ENCODE results near the gene CNTN4. TPM values are rescaled to one million over a fixed set of nuclear protein-coding genes. Genes with fewer than 3 reads are reported as not detected.

The CNTN4 gene
- total and polyA plus RNA-seq, 2 donors (not counting 3 experiments of a cell fraction or from before 2014, with no cell fraction given) = not detected

GRCh38 chr3:2995195-2995594, 896.5 kb downstream of the CNTN4 start:
- no peak for TF ChIP-seq EZH2 (IDR thresholded peaks at IDR 0.05; ENCODE audit: borderline replicate concordance, low read depth, low read length, severe bottlenecking)
- TF ChIP-seq POLR2A (IDR thresholded peaks at IDR 0.05; ENCODE audit: low read depth, low read length) = no peak
- no peak for TF ChIP-seq FOS (IDR thresholded peaks at IDR 0.05; ENCODE audit: borderline replicate concordance, insufficient read depth, low read length)
- no peak for TF ChIP-seq MYC (IDR thresholded peaks at IDR 0.05; ENCODE audit: low read depth, low read length)
- TF ChIP-seq CTCF (IDR thresholded peaks at IDR 0.05; ENCODE audit: extremely low read depth in 1 of 2, insufficient read depth in 1 of 2, low read depth in 1 of 2, low read length in 2 of 2) = no peak
- TF ChIP-seq MAX (IDR thresholded peaks at IDR 0.05; ENCODE audit: insufficient read depth, insufficient read length) = no peak
- no peak for TF ChIP-seq JUN (IDR thresholded peaks at IDR 0.05; ENCODE audit: borderline replicate concordance, insufficient read depth, insufficient read length, low read depth)
- no peak for TF ChIP-seq POLR2AphosphoS5 (IDR thresholded peaks at IDR 0.05; ENCODE audit: insufficient read depth, low read depth, low read length)
- no peak for TF ChIP-seq GATA2 (IDR thresholded peaks at IDR 0.05; ENCODE audit: insufficient read depth, insufficient read length, low read depth, low read length)
- no peaks in the 10 kb centered on the region for H3K4me1 ChIP-seq (ENCODE audit: control insufficient read depth, extremely low read depth, insufficient read depth, low read length)
- FAIRE-seq (no peak), DNase-seq (ENCODE audit: low read depth, low spot score) (no peak)
- H3K9me3 ChIP-seq (replicated peaks; ENCODE audit: control insufficient read depth, insufficient read depth, low read length) = no peaks in the 10 kb centered on the region
- no peaks in the 10 kb centered on the region for H3K79me2 ChIP-seq (ENCODE audit: control insufficient read depth, insufficient read depth, low read length)
- ChIA-PET POLR2A (no interaction called here), CTCF (no interaction called here)
- dilution Hi-C loops (cut with MboI; ENCODE audit: extremely low pct_ligation_motif_present, low sequenced_read_pairs) (no loop called here), intact Hi-C loops (cut with micrococcal nuclease) (no loop called here)
- no peak overlapping the region for H2AFZ ChIP-seq (ENCODE audit: low read depth, low read length)
- H3K9ac ChIP-seq (replicated peaks; ENCODE audit: extremely low read depth, insufficient read depth, low read length) = no peak overlapping the region
- no peaks in the 10 kb centered on the region for H3K27me3 ChIP-seq (ENCODE audit: control insufficient read depth in 2 of 2, insufficient read depth in 2 of 2, low read length in 2 of 2)
- H3K9me1 ChIP-seq (replicated peaks; ENCODE audit: control insufficient read depth, extremely low read depth, insufficient read depth, low read length) = no peaks in the 10 kb centered on the region
- no peaks in the 10 kb centered on the region for H3K36me3 ChIP-seq (ENCODE audit: control insufficient read depth in 2 of 2, extremely low read depth in 1 of 2, insufficient read depth in 2 of 2, low read length in 2 of 2)
- H3K27ac ChIP-seq (ENCODE audit: insufficient read depth, low read depth, low read length) = no peak overlapping the region
- BruUV-seq (replicated peaks) = no TSS peak
- H4K20me1 ChIP-seq (replicated peaks; ENCODE audit: control insufficient read depth, extremely low read depth, insufficient read depth, low read length) = no peaks in the 10 kb centered on the region
- H3K4me2 ChIP-seq (ENCODE audit: insufficient read depth, low read length) = no peak overlapping the region
- no peak overlapping the region for H3K4me3 ChIP-seq (replicated peaks in 1 of 3; ENCODE audit: insufficient read depth in 1 of 3, low read depth in 1 of 3, low read length in 3 of 3)

All from endothelial cell of umbilical vein (primary cell).